GM12878 (cell line): Measurements from ENCODE around the gene NT5C3B. TPM values are rescaled to one million over a fixed set of nuclear protein-coding genes. Genes with fewer than 3 reads are reported as not detected.

ENCODE experiments used
- ATAC-seq: fragments of 200-7000 bp; cut with Tn5 transposase; 3 replicates; pipeline ENCODE4 v1.9.1; 2020; ENCODE audit warnings: mild to moderate bottlenecking, moderate library complexity
- BruUV-seq: library from RNA; stranded (reverse); fragments of 400-500 nt; replicated peaks from 2 replicates; lab custom pipeline; 2021; lab: Mats Ljungman, UMichigan
- CTCF ChIA-PET: fragments of 300-600 bp; sonication (Branson Sonifier 250); formaldehyde crosslinking; extraction: SDS; loops from one replicate; lab custom pipeline; 2021; ENCODE audit warnings: inconsistent platforms; lab: Yijun Ruan, JAX
- POLR2A ChIA-PET: fragments of 350-600 bp; formaldehyde crosslinking; extraction: SDS; loops from one replicate; lab custom pipeline; 2021; ENCODE audit warnings: inconsistent platforms; lab: Charles Lee
- RAD21 ChIA-PET: fragments of 300-600 bp; sonication (Branson Sonifier 250); formaldehyde crosslinking; loops from one replicate; lab custom pipeline; 2023; ENCODE audit warnings: antibody characterized with exemption; ENCODE audit not compliant: unreplicated experiment; lab: Charles Lee
- SMC1A ChIA-PET: fragments of 300-600 bp; sonication (Branson Sonifier 250); formaldehyde crosslinking; loops from one replicate; lab custom pipeline; 2023; ENCODE audit not compliant: unreplicated experiment, uncharacterized antibody; lab: Charles Lee
- DNase-seq: peaks from one replicate; pipeline ENCODE4 v3.0.0-alpha.2; 2011; ENCODE audit warnings: low read depth, low spot score
- FAIRE-seq: peaks from 3 replicates; lab custom pipeline; 2011; peaks lifted over from hg19 to GRCh38; lab: Jason Lieb, UNC
- H2AFZ ChIP-seq: 2 replicates; pipeline ENCODE4 v1.6.0; 2011; ENCODE audit warnings: low read depth, low read length, control low read depth; ENCODE audit not compliant: control insufficient read depth
- H3K27ac ChIP-seq: 2 replicates; pipeline ENCODE4 v1.5.1; 2011; ENCODE audit warnings: control low read depth; ENCODE audit not compliant: control insufficient read depth, insufficient read depth
- H3K27me3 ChIP-seq, 2 experiments: replicated peaks in 1 of 2; 2 replicates each; pipeline versions ENCODE4 v1.6.0 to v1.6.1; 2011; ENCODE audit warnings: low read length in 1 of 2; ENCODE audit not compliant: control insufficient read depth in 2 of 2, insufficient read depth in 2 of 2
- H3K36me3 ChIP-seq, 2 experiments: 2 replicates each; pipeline ENCODE4 v1.5.1; 2011; ENCODE audit warnings: low read length in 1 of 2; ENCODE audit not compliant: control insufficient read depth in 2 of 2, insufficient read depth in 2 of 2
- H3K4me1 ChIP-seq: 2 replicates; pipeline ENCODE4 v1.6.1; 2011; ENCODE audit warnings: mild to moderate bottlenecking, low read length, moderate library complexity, mixed read lengths; ENCODE audit not compliant: control insufficient read depth, insufficient read depth
- H3K4me2 ChIP-seq: 2 replicates; pipeline ENCODE4 v1.6.0; 2011; ENCODE audit warnings: control low read depth; ENCODE audit not compliant: control insufficient read depth, insufficient read depth
- H3K4me3 ChIP-seq: fragments of 200-600 bp; sonication (generic); 2 replicates; pipeline ENCODE4 v1.5.1; 2016
- H3K79me2 ChIP-seq: 2 replicates; pipeline ENCODE4 v1.6.0; 2011; ENCODE audit warnings: low read length; ENCODE audit not compliant: control insufficient read depth, insufficient read depth
- H3K9ac ChIP-seq: 2 replicates; pipeline ENCODE4 v1.8.0; 2011; ENCODE audit warnings: low read length, control low read depth, mixed read lengths; ENCODE audit not compliant: control insufficient read depth, insufficient read depth
- H3K9me3 ChIP-seq: replicated peaks from 3 replicates; pipeline ENCODE4 v1.5.1; 2011; ENCODE audit warnings: mild to moderate bottlenecking, low read length; ENCODE audit not compliant: control insufficient read depth, insufficient read depth
- H4K20me1 ChIP-seq: 2 replicates; pipeline ENCODE4 v1.6.0; 2011; ENCODE audit not compliant: control insufficient read depth, insufficient read depth
- CHD1 ChIP-seq: IDR thresholded peaks from 2 replicates; pipeline ENCODE4 v1.6.1; 2012; ENCODE audit warnings: low read depth, low read length, improper control_type of control experiment
- MAX ChIP-seq: IDR thresholded peaks from 2 replicates; pipeline ENCODE4 v1.6.1; 2012; ENCODE audit warnings: low read depth, low read length, improper control_type of control experiment
- NFYA ChIP-seq: IDR thresholded peaks from 2 replicates; pipeline ENCODE4 v1.6.1; 2011; ENCODE audit warnings: low read depth, mild to moderate bottlenecking, low read length, improper control_type of control experiment, borderline replicate concordance
- RELA ChIP-seq: fragments of 450-650 bp; IDR thresholded peaks from 2 replicates; pipeline ENCODE4 v1.8.0; 2014; ENCODE audit warnings: borderline replicate concordance; ENCODE audit not compliant: partially characterized antibody
- STAT1 ChIP-seq: fragments of 450-650 bp; conservative IDR thresholded peaks from 2 replicates; pipeline ENCODE4 v1.6.1; 2014; ENCODE audit warnings: antibody characterized with exemption, mild to moderate bottlenecking
- SUZ12 ChIP-seq: fragments of 200-600 bp; sonication (generic); IDR thresholded peaks from one replicate; pipeline ENCODE4 v1.6.1; 2018; ENCODE audit warnings: antibody characterized with exemption, mild to moderate bottlenecking; ENCODE audit not compliant: unreplicated experiment
- WGBS: methylation state at CpG from one replicate; pipeline ENCODE4 v1.1.6; 2016; ENCODE audit warnings: low lambda C conversion rate; ENCODE audit not compliant: insufficient replicate concordance, insufficient coverage; ENCODE audit errors: missing lambda C conversion rate; 5-methylcytosine and 5-hydroxymethylcytosine counted together
- in situ Hi-C: fragments of 300-500 bp; cut with MboI; formaldehyde crosslinking; loops from 9 replicates; pipeline ENCODE4 v1.14.3; 2018; ENCODE audit warnings: mixed read lengths
- intact Hi-C: fragments of 100-400 bp; cut with micrococcal nuclease; formaldehyde crosslinking; loops from one replicate; pipeline ENCODE4 v1.14.2; 2022; ENCODE audit not compliant: unreplicated experiment
- polyA plus RNA-seq, 11 experiments: library from polyadenylated mRNA; depleted of rRNA in 4 of 11; unstranded in 6 of 11; stranded (reverse) in 5 of 11; fragments of >200 nt; fragmentation: Nextera tagmentation in 4 of 11; fragmentation: Illumina TruSeq in 1 of 11; extraction: Ambion mirVana in 4 of 11; extraction: Trizol in 1 of 11; gene quantifications; 1 replicate in 1 of 11; 2 replicates in 10 of 11; pipeline versions ENCODE4 v1.2.1 to v1.2.3, GENCODE V29; 2011 to 2016; ENCODE audit warnings: inconsistent platforms in 2 of 11, missing spikeins in 2 of 11, low read depth in 1 of 11
- total RNA-seq, 4 experiments: library from RNA; depleted of rRNA in 3 of 4; stranded (reverse); fragments of >200 nt in 3 of 4; fragmentation: Illumina TruSeq in 1 of 4; extraction: Trizol in 1 of 4; gene quantifications; 2 replicates each; pipeline versions ENCODE4 v1.2.1 to v1.2.3, GENCODE V29; 2013 to 2021
- TF ChIP-seq, protein P1 (sequence below): fragments of 450-650 bp; IDR thresholded peaks from 2 replicates; pipeline ENCODE4 v1.6.1; 2016; ENCODE audit warnings: mild to moderate bottlenecking, moderate library complexity, borderline replicate concordance

NT5C3B gene
- total and polyA plus RNA-seq, 10 of the 15 experiments (the other 5 are each of a cell fraction or from before 2014, with no cell fraction given): 0.52 to 64.6 (median 41.0) TPM

GRCh38 chr17:41799366-41799765, 36.7 kb downstream of the NT5C3B start:
- FAIRE-seq (no peak), DNase-seq (no peak), ATAC-seq (no peak)
- no peak overlapping the region for H3K4me3 ChIP-seq
- intact Hi-C loops: no loop called here
- BruUV-seq: no TSS peak
- RAD21 ChIA-PET: interaction anchor here (0.6 to 2.7 kb wide), 3 partner anchors 62 to 68 kb away, joined by 3 to 12 read pairs (median 4); no protein-coding TSS in a partner anchor
- POLR2A ChIA-PET: no interaction called here
- no peaks in the 10 kb centered on the region for H4K20me1 ChIP-seq
- no peak for TF ChIP-seq NFYA
- TF ChIP-seq RELA: no peak
- TF ChIP-seq STAT1: no peak
- TF ChIP-seq MAX: no peak
- TF ChIP-seq CHD1: no peak
- TF ChIP-seq, protein P1, sequence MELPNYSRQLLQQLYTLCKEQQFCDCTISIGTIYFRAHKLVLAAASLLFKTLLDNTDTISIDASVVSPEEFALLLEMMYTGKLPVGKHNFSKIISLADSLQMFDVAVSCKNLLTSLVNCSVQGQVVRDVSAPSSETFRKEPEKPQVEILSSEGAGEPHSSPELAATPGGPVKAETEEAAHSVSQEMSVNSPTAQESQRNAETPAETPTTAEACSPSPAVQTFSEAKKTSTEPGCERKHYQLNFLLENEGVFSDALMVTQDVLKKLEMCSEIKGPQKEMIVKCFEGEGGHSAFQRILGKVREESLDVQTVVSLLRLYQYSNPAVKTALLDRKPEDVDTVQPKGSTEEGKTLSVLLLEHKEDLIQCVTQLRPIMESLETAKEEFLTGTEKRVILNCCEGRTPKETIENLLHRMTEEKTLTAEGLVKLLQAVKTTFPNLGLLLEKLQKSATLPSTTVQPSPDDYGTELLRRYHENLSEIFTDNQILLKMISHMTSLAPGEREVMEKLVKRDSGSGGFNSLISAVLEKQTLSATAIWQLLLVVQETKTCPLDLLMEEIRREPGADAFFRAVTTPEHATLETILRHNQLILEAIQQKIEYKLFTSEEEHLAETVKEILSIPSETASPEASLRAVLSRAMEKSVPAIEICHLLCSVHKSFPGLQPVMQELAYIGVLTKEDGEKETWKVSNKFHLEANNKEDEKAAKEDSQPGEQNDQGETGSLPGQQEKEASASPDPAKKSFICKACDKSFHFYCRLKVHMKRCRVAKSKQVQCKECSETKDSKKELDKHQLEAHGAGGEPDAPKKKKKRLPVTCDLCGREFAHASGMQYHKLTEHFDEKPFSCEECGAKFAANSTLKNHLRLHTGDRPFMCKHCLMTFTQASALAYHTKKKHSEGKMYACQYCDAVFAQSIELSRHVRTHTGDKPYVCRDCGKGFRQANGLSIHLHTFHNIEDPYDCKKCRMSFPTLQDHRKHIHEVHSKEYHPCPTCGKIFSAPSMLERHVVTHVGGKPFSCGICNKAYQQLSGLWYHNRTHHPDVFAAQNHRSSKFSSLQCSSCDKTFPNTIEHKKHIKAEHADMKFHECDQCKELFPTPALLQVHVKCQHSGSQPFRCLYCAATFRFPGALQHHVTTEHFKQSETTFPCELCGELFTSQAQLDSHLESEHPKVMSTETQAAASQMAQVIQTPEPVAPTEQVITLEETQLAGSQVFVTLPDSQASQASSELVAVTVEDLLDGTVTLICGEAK: no peak
- TF ChIP-seq SUZ12: no peak
- no peak overlapping the region for H3K4me2 ChIP-seq
- SMC1A ChIA-PET: interaction anchor here (2.5 kb wide), 1 partner anchor 62 kb away, joined by 9 read pairs; no protein-coding TSS in a partner anchor
- no peak overlapping the region for H3K27ac ChIP-seq
- no peak overlapping the region for H2AFZ ChIP-seq
- 61% methylated on average over 8 of the region's 8 CpGs for WGBS
- CTCF ChIA-PET: interaction anchor here (0.7 to 4.4 kb wide), 4 partner anchors 10 to 62 kb away, joined by 3 to 25 read pairs (median 14); partner anchors contain the start of gene JUP
- H3K9ac ChIP-seq: no peak overlapping the region
- no peaks in the 10 kb centered on the region for H3K9me3 ChIP-seq
- in situ Hi-C loops: no loop called here
- H3K4me1 ChIP-seq: no peaks in the 10 kb centered on the region
- no peaks in the 10 kb centered on the region for H3K79me2 ChIP-seq
- H3K36me3 ChIP-seq: no peaks in the 10 kb centered on the region
- H3K27me3 ChIP-seq: no peaks in the 10 kb centered on the region
